Measurements from ENCODE around the gene CPLX4. TPM values are rescaled to one million over a fixed set of nuclear protein-coding genes. Genes with fewer than 3 reads are reported as not detected.
A peak's percentile ranks its signal among the peaks of the same experiment; 100 is the strongest.

The CPLX4 gene
- total RNA-seq, 1 donor from 2014 or later, result not detected

GRCh38 chr18:59273759-59274532 is 44.5 kb downstream of the CPLX4 start:
- no peak for DNase-seq (ENCODE audit: low spot score)

GRCh38 chr18:59272891-59273758 is 45.3 kb downstream of the CPLX4 start, which contains the start of gene RAX:
Gene RAX (minus strand): TSS chr18:59273454. CDS start chr18:59273206, 248 bp downstream.
- Mint-ChIP-seq H3K27me3 (ENCODE audit: low read depth) (peaks cover 75% of the 10 kb centered on the region), H3K4me3 (ENCODE audit: low read depth) (no peak within 1 kb of the TSS), H3K9me3 (no peaks in the 10 kb centered on the region), H3K27ac (no peak within 1 kb of the TSS), H3K36me3 (ENCODE audit: low read depth) (no peaks in the 10 kb centered on the region), H3K4me1 (ENCODE audit: low read depth) (peaks cover 15% of the 10 kb centered on the region)
- no peak for DNase-seq (ENCODE audit: low spot score)
- intact Hi-C loops (cut with micrococcal nuclease), result loop anchor here (1.0 kb wide), 2 partner anchors 8 to 53 kb away; partner anchors contain the start of gene GRP

More at GRCh38 chr18:59273759-59274532, 44.5 kb downstream of the CPLX4 start:
- intact Hi-C loops (cut with micrococcal nuclease), result loop anchor here (1.0 kb wide), 2 partner anchors 9 to 54 kb away; partner anchors contain the start of gene GRP
- peaks cover 13% of the 10 kb centered on the region for H3K4me1 Mint-ChIP-seq (ENCODE audit: low read depth)
- peaks cover 72% of the 10 kb centered on the region for H3K27me3 Mint-ChIP-seq (ENCODE audit: low read depth)
- H3K27ac Mint-ChIP-seq, result no peak overlapping the region
- H3K9me3 Mint-ChIP-seq, result no peaks in the 10 kb centered on the region
- H3K4me3 Mint-ChIP-seq (ENCODE audit: low read depth), result no peak overlapping the region
- H3K36me3 Mint-ChIP-seq (ENCODE audit: low read depth), result no peaks in the 10 kb centered on the region

- DNase-seq (ENCODE audit: low spot score), result no peak
- H3K36me3 Mint-ChIP-seq (ENCODE audit: low read depth), result no peaks in the 10 kb centered on the region
- H3K9me3 Mint-ChIP-seq, result no peaks in the 10 kb centered on the region
- intact Hi-C loops (cut with micrococcal nuclease), result no loop called here
- peaks cover 77% of the 10 kb centered on the region for H3K27me3 Mint-ChIP-seq (ENCODE audit: low read depth)
- no peak overlapping the region for H3K27ac Mint-ChIP-seq
- no peak overlapping the region for H3K4me3 Mint-ChIP-seq (ENCODE audit: low read depth)
- H3K4me1 Mint-ChIP-seq (ENCODE audit: low read depth), result peaks cover 15% of the 10 kb centered on the region
Observed at GRCh38 chr18:59272221-59272888, 46.1 kb downstream of the CPLX4 start.

- Mint-ChIP-seq H3K9me3 (no peaks in the 10 kb centered on the region), H3K27ac (no peak overlapping the region), H3K27me3 (ENCODE audit: low read depth) (peaks cover 80% of the 10 kb centered on the region), H3K36me3 (ENCODE audit: low read depth) (no peaks in the 10 kb centered on the region), H3K4me3 (ENCODE audit: low read depth) (no peak overlapping the region), H3K4me1 (ENCODE audit: low read depth) (peaks cover 15% of the 10 kb centered on the region)
- intact Hi-C loops (cut with micrococcal nuclease), result no loop called here
- DNase-seq (ENCODE audit: low spot score), result no peak
Observed at GRCh38 chr18:59271606-59272220, 46.7 kb downstream of the CPLX4 start.

GRCh38 chr18:59270689-59271257 is 47.7 kb downstream of the CPLX4 start:
- H3K4me1 Mint-ChIP-seq (ENCODE audit: low read depth), result peaks cover 16% of the 10 kb centered on the region
- no peaks in the 10 kb centered on the region for H3K36me3 Mint-ChIP-seq (ENCODE audit: low read depth)

GRCh38 chr18:59269563-59270119 is 48.8 kb downstream of the CPLX4 start:
- DNase-seq (ENCODE audit: low spot score), result no peak
- Mint-ChIP-seq H3K4me3 (ENCODE audit: low read depth) (peak overlapping the region; percentile 59), H3K27ac (peak overlapping the region; percentile 33)

More at GRCh38 chr18:59270689-59271257, 47.7 kb downstream of the CPLX4 start:
- no peak for DNase-seq (ENCODE audit: low spot score)
- Mint-ChIP-seq H3K9me3 (no peaks in the 10 kb centered on the region), H3K4me3 (ENCODE audit: low read depth) (no peak overlapping the region), H3K27me3 (ENCODE audit: low read depth) (peaks cover 80% of the 10 kb centered on the region), H3K27ac (no peak overlapping the region)
- intact Hi-C loops (cut with micrococcal nuclease), result no loop called here

GRCh38 chr18:59268721-59269562 is 49.5 kb downstream of the CPLX4 start:
- Mint-ChIP-seq H3K4me1 (ENCODE audit: low read depth) (peaks cover 16% of the 10 kb centered on the region), H3K4me3 (ENCODE audit: low read depth) (peak overlapping the region; percentile 37), H3K27ac (no peak overlapping the region), H3K9me3 (no peaks in the 10 kb centered on the region), H3K27me3 (ENCODE audit: low read depth) (peaks cover 77% of the 10 kb centered on the region), H3K36me3 (ENCODE audit: low read depth) (no peaks in the 10 kb centered on the region)
- peak; percentile 40 for DNase-seq (ENCODE audit: low spot score)
- intact Hi-C loops (cut with micrococcal nuclease), result loop anchor here (1.0 to 5.0 kb wide), 3 partner anchors 185 to 1832 kb away; partner anchors contain the start of genes CCBE1 and ONECUT2

More at GRCh38 chr18:59269563-59270119, 48.8 kb downstream of the CPLX4 start:
- H3K4me1 Mint-ChIP-seq (ENCODE audit: low read depth), result peaks cover 16% of the 10 kb centered on the region
- no peaks in the 10 kb centered on the region for H3K9me3 Mint-ChIP-seq
- H3K36me3 Mint-ChIP-seq (ENCODE audit: low read depth), result no peaks in the 10 kb centered on the region
- H3K27me3 Mint-ChIP-seq (ENCODE audit: low read depth), result peaks cover 79% of the 10 kb centered on the region
- intact Hi-C loops (cut with micrococcal nuclease), result loop anchor here (1.0 to 5.0 kb wide), 3 partner anchors 185 to 1832 kb away; partner anchors contain the start of genes CCBE1 and ONECUT2

GRCh38 chr18:59268127-59268720 is 50.2 kb downstream of the CPLX4 start:
- Mint-ChIP-seq H3K27ac (no peak overlapping the region), H3K27me3 (ENCODE audit: low read depth) (peaks cover 79% of the 10 kb centered on the region), H3K4me3 (ENCODE audit: low read depth) (peak overlapping the region; percentile 5), H3K9me3 (no peaks in the 10 kb centered on the region), H3K36me3 (ENCODE audit: low read depth) (no peaks in the 10 kb centered on the region), H3K4me1 (ENCODE audit: low read depth) (peaks cover 16% of the 10 kb centered on the region)
- no peak for DNase-seq (ENCODE audit: low spot score)
- intact Hi-C loops (cut with micrococcal nuclease), result loop anchor here (5.0 kb wide), 2 partner anchors 429 to 1831 kb away; partner anchors contain the start of genes CCBE1 and ONECUT2

GRCh38 chr18:59267503-59268126 is 50.8 kb downstream of the CPLX4 start:
- Mint-ChIP-seq H3K4me3 (ENCODE audit: low read depth) (peak overlapping the region; percentile 5), H3K27me3 (ENCODE audit: low read depth) (peaks cover 85% of the 10 kb centered on the region), H3K9me3 (no peaks in the 10 kb centered on the region), H3K27ac (no peak overlapping the region), H3K4me1 (ENCODE audit: low read depth) (peaks cover 16% of the 10 kb centered on the region), H3K36me3 (ENCODE audit: low read depth) (no peaks in the 10 kb centered on the region)
- no peak for DNase-seq (ENCODE audit: low spot score)
- intact Hi-C loops (cut with micrococcal nuclease), result loop anchor here (5.0 kb wide), 2 partner anchors 430 to 1830 kb away; partner anchors contain the start of genes CCBE1 and ONECUT2

- Mint-ChIP-seq H3K4me1 (ENCODE audit: low read depth) (peaks cover 16% of the 10 kb centered on the region), H3K9me3 (no peaks in the 10 kb centered on the region), H3K36me3 (ENCODE audit: low read depth) (no peaks in the 10 kb centered on the region), H3K27me3 (ENCODE audit: low read depth) (peaks cover 86% of the 10 kb centered on the region), H3K4me3 (ENCODE audit: low read depth) (no peak overlapping the region), H3K27ac (no peak overlapping the region)
- intact Hi-C loops (cut with micrococcal nuclease), result loop anchor here (5.0 kb wide), 2 partner anchors 430 to 1830 kb away; partner anchors contain the start of genes CCBE1 and ONECUT2
- no peak for DNase-seq (ENCODE audit: low spot score)
Observed at GRCh38 chr18:59266886-59267502, 51.5 kb downstream of the CPLX4 start.

Data from activated T-helper 2 cell treated with anti-CD3 and anti-CD28 coated beads, Interferon-gamma antibody, Interleukin-2, Interleukin-4, amounts not matched to agents 10 μg/mL and 5 μg/mL and 100 μg/mL, durations not matched to agents 14 hours and 24 hours and 36 hours (primary cell).